Esophagus muscularis mucosa (tissue), 4 donors: Measurements from ENCODE around the gene SERPINE1. TPM values are rescaled to one million over a fixed set of nuclear protein-coding genes. Genes with fewer than 3 reads are reported as not detected.
"Not testable (repeated sequence)": the region's sequence is repeated elsewhere in the genome, so short reads cannot be mapped to it uniquely, and the experiment has no call there.

Source experiments
- DNase-seq: peaks from one replicate; pipeline ENCODE4 v3.0.0-alpha.2; 2017; ENCODE audit errors: extremely low spot score
- H3K27ac ChIP-seq, 4 donors: fragments of 200-600 bp; sonication (generic); replicated peaks in 1 of 4; 1 replicate in 3 of 4; 2 replicates in 1 of 4; pipeline ENCODE4 v1.5.1; 2016 to 2019; ENCODE audit warnings: mild to moderate bottlenecking in 1 of 4
- H3K27me3 ChIP-seq, 4 donors: fragments of 200-600 bp; sonication (generic); one replicate each; pipeline versions ENCODE4 v1.5.1 to v1.6.0; 2016 to 2019
- H3K36me3 ChIP-seq, 4 donors: fragments of 200-600 bp; sonication (generic); one replicate each; pipeline ENCODE4 v1.5.1; 2016 to 2019
- H3K4me1 ChIP-seq, 4 donors: fragments of 200-600 bp; sonication (generic); one replicate each; pipeline ENCODE4 v1.5.1; 2016 to 2019
- H3K4me3 ChIP-seq, 4 donors: fragments of 200-600 bp; sonication (generic); 1 replicate in 2 of 4; 2 replicates in 2 of 4; pipeline ENCODE4 v1.5.1; 2016 to 2019; ENCODE audit warnings: mild to moderate bottlenecking in 4 of 4, moderate library complexity in 1 of 4
- H3K9me3 ChIP-seq, 4 donors: fragments of 200-600 bp; sonication (generic); 1 replicate in 3 of 4; 2 replicates in 1 of 4; pipeline ENCODE4 v1.5.1; 2016 to 2019
- CTCF ChIP-seq, 3 experiments: fragments of 200-600 bp in 2 of 3; fragments of 450-650 bp in 1 of 3; sonication (generic) in 2 of 3; IDR thresholded peaks; one replicate each; pipeline ENCODE4 v1.5.1; 2017 to 2019; ENCODE audit warnings: antibody characterized with exemption in 3 of 3, mild to moderate bottlenecking in 2 of 3, moderate library complexity in 1 of 3
- EP300 ChIP-seq: sonication (generic); formaldehyde crosslinking; IDR thresholded peaks from one replicate; pipeline ENCODE4 v1.6.1; 2017; ENCODE audit warnings: antibody characterized with exemption
- POLR2A ChIP-seq: fragments of 450-650 bp; IDR thresholded peaks from one replicate; pipeline ENCODE4 v1.6.1; 2017; ENCODE audit warnings: antibody characterized with exemption, moderate library complexity, mild to moderate bottlenecking, low read depth
- POLR2AphosphoS5 ChIP-seq, 2 donors: sonication (generic); formaldehyde crosslinking; IDR thresholded peaks; one replicate each; pipeline ENCODE4 v1.6.1; 2017; ENCODE audit warnings: antibody characterized with exemption in 2 of 2
- WGBS: methylation state at CpG from one replicate; pipeline ENCODE4 v1.1.5; 2018; 5-methylcytosine and 5-hydroxymethylcytosine counted together
- intact Hi-C: fragments of 100-400 bp; cut with DNase I; formaldehyde crosslinking; loops from one replicate; pipeline ENCODE4 v1.15.1; 2023
- total RNA-seq, 4 donors: library from RNA; depleted of rRNA; stranded (reverse); fragments of >200 nt; gene quantifications; one replicate each; pipeline versions ENCODE4 v1.1.0 to v1.2.1, GENCODE V29; 2016

SERPINE1 gene
- total RNA-seq, 4 donors from 2014 or later: 9.4 to 54.2 (median 18.2) TPM

DNA sequence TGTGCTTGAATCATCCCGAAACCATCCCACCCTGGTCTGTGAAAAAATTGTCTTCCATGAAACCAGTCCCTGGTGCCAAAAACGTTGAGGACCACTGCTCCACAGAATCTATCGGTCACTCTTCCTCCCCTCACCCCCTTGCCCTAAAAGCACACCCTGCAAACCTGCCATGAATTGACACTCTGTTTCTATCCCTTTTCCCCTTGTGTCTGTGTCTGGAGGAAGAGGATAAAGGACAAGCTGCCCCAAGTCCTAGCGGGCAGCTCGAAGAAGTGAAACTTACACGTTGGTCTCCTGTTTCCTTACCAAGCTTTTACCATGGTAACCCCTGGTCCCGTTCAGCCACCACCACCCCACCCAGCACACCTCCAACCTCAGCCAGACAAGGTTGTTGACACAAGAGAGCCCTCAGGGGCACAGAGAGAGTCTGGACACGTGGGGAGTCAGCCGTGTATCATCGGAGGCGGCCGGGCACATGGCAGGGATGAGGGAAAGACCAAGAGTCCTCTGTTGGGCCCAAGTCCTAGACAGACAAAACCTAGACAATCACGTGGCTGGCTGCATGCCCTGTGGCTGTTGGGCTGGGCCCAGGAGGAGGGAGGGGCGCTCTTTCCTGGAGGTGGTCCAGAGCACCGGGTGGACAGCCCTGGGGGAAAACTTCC lies 784 bp upstream of the SERPINE1 start:
- TF ChIP-seq POLR2A (no peak), CTCF (IDR thresholded peaks at IDR 0.05) (no peak), POLR2AphosphoS5 (IDR thresholded peaks at IDR 0.05) (no peak), EP300 (no peak)
- WGBS: 31% methylated on average over 10 of the region's 15 CpGs
- intact Hi-C loops: no loop called here
- no peaks in the 10 kb centered on the region for H3K9me3 ChIP-seq
- peak overlapping the region; percentile 48 to 72 (median 64) for H3K27ac ChIP-seq
- no peaks in the 10 kb centered on the region for H3K27me3 ChIP-seq
- H3K36me3 ChIP-seq: peaks cover 0 to 11% (median 0%) of the 10 kb centered on the region in 4 donors
- peaks cover 56 to 64% (median 61%) of the 10 kb centered on the region in 4 donors for H3K4me1 ChIP-seq
- H3K4me3 ChIP-seq: peak overlapping the region in 3 of 4 donors; percentile 32 to 51 (median 38)
- DNase-seq: no peak

GRCh38 chr7:101127460-101128039 lies 646 bp downstream of the SERPINE1 start:
- Histone ChIP-seq H3K36me3 (peaks cover 0 to 23% (median 0%) of the 10 kb centered on the region in 4 donors), H3K4me1 (peaks cover 44 to 52% (median 47%) of the 10 kb centered on the region in 4 donors), H3K4me3 (peak overlapping the region; percentile 32 to 51 (median 37)), H3K27ac (peak overlapping the region in 3 of 4 donors; percentile 48 to 64 (median 63)), H3K27me3 (no peaks in the 10 kb centered on the region), H3K9me3 (no peaks in the 10 kb centered on the region)
- TF ChIP-seq POLR2A (no peak), POLR2AphosphoS5 (IDR thresholded peaks at IDR 0.05) (no peak), EP300 (no peak), CTCF (IDR thresholded peaks at IDR 0.05) (no peak)
- intact Hi-C loops: no loop called here
- 73% methylated on average over 3 of the region's 3 CpGs for WGBS
- DNase-seq: no peak

GRCh38 chr7:101128040-101128834 lies 1.3 kb downstream of the SERPINE1 start:
- Histone ChIP-seq H3K4me3 (peak overlapping the region in 2 of 4 donors; percentile 3 to 38), H3K27ac (no peak overlapping the region), H3K27me3 (no peaks in the 10 kb centered on the region), H3K9me3 (no peaks in the 10 kb centered on the region), H3K36me3 (peaks cover 0 to 23% (median 0%) of the 10 kb centered on the region in 4 donors), H3K4me1 (peaks cover 37 to 47% (median 40%) of the 10 kb centered on the region in 4 donors)
- TF ChIP-seq EP300 (no peak), POLR2AphosphoS5 (IDR thresholded peaks at IDR 0.05) (no peak), CTCF (IDR thresholded peaks at IDR 0.05) (no peak), POLR2A (no peak)
- DNase-seq: no peak
- intact Hi-C loops: no loop called here
- WGBS: 80% methylated on average over 14 of the region's 14 CpGs

DNA sequence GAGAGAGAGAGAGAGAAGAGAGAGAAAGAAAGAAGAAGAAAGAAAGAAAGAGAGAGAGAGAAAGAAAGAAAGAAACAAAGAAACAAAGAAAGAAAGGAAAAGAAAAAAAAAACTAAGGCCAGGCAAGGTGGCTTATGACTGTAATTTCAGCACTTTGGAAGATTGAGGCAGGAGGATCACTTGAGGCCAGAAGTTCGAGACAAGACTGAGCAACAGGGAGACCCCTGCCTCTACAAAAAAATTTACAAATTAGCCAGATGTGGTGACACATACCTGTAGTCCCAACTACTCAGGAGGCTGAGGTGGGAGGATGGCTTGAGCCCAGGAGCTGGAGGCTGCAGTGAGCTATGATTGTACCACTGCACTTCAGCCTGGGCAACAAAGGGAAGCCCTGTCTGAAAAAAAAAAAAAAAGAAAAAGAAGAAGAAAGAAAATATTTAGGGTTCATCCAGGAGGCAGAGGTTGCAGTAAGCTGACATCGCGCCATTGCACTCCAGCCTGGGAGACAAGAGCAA lies 2.8 kb downstream of the SERPINE1 start:
- Histone ChIP-seq H3K36me3 (peaks cover 0 to 33% (median 0%) of the 10 kb centered on the region in 4 donors), H3K4me3 (no peak overlapping the region), H3K27me3 (no peaks in the 10 kb centered on the region), H3K27ac (no peak overlapping the region), H3K9me3 (no peaks in the 10 kb centered on the region), H3K4me1 (peaks cover 31 to 39% (median 33%) of the 10 kb centered on the region in 4 donors)
- intact Hi-C loops: no loop called here
- TF ChIP-seq CTCF (IDR thresholded peaks at IDR 0.05): no peak
- TF ChIP-seq POLR2AphosphoS5 (IDR thresholded peaks at IDR 0.05): no peak
- TF ChIP-seq POLR2A: no peak
- no peak for TF ChIP-seq EP300
- 89% methylated on average over 3 of the region's 3 CpGs for WGBS
- DNase-seq: no peak

DNA sequence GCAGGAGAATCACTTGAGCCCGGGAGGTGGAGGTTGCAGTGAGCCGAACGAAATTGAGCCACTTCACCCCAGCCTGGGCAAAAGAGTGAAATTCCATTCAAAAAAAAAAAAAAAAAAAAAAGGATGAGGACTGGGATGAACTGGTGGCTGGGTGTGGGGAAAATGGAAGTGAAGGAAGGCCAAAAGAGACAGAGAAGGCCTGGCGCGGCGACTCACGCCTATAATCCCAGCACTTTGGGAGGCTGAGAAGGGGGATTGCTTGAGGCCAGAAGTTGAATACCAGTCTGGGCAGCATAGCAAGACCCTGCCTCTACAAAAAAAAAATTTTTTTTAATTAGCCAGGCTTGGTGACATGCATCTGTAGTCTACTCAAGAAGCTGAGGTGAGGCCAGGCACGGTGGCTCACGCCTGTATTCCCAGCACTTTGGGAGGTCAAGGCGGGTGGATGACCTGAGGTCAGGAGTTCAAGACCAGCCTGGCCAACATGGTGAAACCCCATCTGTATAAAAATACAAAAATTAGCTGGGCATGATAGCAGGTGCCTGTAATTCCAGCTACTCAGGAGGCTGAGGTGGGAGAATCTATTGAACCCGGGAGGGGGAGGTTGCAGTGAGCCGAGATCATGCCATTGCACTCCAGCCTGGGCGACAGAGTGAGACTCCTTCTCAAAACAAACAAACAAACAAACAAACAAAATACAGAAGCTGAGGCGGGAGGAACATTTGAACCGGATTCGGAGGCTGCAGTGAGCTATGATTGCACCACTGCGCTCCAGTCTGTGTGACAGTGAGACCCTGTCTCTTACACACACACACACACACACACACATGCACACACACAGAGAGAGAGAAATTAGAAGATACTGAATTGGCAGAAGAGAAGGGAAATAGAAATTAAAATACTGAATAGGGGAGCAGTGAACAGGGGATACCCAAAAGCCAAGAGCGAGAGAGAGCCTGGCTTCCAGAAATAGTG lies 6.0 kb downstream of the SERPINE1 start:
- H3K4me3 ChIP-seq, H3K9me3 ChIP-seq, H3K27ac ChIP-seq, intact Hi-C loops, DNase-seq, H3K27me3 ChIP-seq: not testable (repeated sequence)
- H3K36me3 ChIP-seq: peaks cover 0 to 43% (median 2%) of the 10 kb centered on the region in 4 donors
- H3K4me1 ChIP-seq: peaks cover 5 to 12% (median 5%) of the 10 kb centered on the region in 4 donors
- 92% methylated on average over 18 of the region's 18 CpGs for WGBS
